Fibroblast of skin of left quadriceps (primary cell): ENCODE measurements around the gene MUC2.
"Not testable (repeated sequence)": the region's sequence is repeated elsewhere in the genome, so short reads cannot be mapped to it uniquely, and the experiment has no call there.

Source experiments
- DNase-seq, 2 experiments: peaks; one replicate each; pipeline ENCODE4 v3.0.0-alpha.2; 2013; ENCODE audit warnings: low read depth in 2 of 2

MUC2 gene

DNA sequence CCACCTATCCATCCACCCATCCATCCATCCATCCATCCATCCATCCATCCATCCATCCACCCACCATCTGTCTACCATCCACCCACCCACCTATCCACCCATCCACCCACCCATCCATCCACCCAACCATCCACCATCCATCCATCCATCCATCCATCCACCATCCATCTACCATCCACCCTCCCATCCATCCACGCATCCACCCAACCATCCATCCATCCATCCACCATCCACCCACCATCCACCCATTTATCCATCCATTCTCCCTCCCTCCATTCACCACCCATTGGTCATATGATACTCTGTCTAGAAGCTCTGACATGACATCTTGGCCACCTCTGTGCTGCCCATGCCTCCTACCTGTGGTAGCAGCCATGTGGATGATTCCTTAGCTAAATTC is 31.7 kb downstream of the MUC2 start:
- DNase-seq: no peak

DNA sequence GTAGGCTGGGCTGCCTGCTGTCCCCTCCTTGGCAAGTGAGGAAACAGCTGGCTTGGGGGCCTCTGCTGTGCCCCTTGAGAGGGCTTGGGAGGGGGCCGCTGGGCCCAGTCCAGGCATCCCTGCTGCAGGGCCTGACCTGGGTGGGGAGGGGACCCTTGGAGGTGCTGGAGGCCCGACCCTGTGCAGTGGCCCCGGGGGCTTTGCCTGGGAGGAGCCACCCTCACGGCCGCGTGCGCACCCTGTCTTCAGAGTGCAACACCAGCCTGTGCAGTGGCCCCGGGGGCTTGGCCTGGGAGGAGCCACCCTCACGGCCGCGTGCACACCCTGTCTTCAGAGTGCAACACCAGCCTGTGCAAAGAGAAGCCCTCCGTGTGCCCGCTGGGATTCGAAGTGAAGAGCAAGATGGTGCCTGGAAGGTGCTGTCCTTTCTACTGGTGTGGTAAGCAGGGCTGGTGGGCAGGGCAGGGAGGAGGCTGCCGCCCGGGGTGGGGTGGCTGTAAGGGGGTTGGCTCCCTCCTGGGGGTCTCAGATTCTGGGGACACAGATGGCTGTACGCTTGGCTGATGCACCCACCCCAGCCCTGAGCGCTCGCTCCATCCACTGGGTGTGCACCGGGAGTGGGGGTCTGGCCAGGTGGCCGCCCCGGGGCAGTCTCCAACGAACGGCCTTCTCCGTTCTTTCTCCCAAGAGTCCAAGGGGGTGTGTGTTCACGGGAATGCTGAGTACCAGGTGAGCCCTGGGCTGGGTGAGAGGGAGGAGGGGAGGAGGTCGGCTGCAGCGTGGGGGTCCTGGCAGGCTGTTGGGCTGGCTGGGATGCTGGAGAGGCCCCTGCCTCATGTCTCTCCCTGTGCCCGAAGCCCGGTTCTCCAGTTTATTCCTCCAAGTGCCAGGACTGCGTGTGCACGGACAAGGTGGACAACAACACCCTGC is 32.9 kb downstream of the MUC2 start:
- no peak for DNase-seq

DNA sequence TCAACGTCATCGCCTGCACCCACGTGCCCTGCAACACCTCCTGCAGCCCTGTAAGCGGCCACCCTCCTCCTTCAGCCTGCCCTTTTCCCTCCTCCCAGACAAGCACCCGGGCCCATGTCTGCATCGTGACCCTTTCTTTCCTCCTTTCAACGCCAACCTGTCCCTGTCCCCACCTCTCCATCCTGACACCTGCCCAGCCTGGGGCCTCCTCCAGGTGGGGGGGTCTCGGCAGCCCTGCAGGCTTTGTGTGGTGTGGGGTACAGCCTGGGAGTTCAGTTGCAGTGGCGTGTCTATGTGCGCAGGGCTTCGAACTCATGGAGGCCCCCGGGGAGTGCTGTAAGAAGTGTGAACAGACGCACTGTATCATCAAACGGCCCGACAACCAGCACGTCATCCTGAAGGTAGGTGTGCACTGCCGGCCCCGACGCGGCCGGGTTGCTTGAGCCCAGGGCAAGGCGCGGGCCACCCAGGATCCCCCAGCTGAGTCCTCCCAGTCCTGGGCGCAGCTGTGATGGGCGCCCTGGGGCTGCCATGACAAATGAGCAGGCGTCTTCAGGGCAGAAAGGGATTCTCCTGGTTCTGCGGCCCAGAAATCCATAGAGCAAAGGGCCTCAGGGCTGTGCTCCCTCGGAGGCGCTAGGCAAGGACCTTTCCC is 33.7 kb downstream of the MUC2 start:
- no peak for DNase-seq

DNA sequence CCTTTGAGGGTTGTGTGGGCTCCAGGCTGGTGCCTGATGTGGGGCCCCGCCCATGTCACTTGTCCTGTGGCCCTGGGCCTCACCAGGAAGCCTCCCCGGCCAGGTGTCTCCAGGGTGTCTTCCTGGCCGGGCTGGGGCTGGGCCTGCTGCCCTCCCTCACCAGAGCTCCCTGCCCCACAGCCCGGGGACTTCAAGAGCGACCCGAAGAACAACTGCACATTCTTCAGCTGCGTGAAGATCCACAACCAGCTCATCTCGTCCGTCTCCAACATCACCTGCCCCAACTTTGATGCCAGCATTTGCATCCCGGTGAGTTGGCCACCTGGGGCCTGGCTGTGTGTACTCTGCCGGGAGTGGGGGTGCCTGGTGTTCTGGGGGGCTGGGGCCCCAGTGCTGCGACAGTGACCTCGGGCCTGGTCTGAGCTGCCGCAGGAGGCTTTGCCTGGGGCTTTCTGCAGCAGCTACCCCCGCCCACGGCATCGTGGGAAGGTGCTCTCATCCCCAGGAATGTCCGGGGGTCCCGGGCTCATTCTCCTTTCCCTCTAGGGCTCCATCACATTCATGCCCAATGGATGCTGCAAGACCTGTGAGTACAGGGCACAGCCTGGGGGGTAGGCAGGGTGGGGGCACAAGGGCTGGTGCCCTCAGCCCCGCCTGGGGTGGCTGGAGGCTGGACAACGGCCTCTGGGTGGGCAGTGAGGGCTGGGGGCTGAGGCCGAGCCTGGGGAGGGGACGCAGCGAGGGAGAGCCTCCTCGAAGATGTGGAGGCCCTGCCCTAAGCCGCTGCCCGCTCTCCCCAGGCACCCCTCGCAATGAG is 34.6 kb downstream of the MUC2 start:
- DNase-seq: no peak

DNA sequence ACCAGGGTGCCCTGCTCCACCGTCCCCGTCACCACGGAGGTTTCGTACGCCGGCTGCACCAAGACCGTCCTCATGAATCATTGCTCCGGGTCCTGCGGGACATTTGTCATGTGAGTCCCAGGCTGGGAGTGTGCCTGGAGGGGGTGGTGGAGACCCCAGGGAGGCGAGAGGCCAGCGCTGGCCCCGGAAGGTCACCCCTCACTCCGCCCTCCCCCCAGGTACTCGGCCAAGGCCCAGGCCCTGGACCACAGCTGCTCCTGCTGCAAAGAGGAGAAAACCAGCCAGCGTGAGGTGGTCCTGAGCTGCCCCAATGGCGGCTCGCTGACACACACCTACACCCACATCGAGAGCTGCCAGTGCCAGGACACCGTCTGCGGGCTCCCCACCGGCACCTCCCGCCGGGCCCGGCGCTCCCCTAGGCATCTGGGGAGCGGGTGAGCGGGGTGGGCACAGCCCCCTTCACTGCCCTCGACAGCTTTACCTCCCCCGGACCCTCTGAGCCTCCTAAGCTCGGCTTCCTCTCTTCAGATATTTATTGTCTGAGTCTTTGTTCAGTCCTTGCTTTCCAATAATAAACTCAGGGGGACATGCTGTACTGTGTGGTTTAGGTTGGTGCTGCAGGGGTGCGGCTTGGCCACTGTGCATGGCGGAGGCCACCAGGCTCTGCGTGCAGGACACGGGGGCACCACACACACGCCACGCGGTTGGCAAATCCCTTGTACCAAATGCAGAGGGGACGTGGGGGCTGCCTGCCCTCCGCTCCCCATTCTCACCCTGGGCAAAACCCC is 35.4 kb downstream of the MUC2 start:
- no peak for DNase-seq

DNA sequence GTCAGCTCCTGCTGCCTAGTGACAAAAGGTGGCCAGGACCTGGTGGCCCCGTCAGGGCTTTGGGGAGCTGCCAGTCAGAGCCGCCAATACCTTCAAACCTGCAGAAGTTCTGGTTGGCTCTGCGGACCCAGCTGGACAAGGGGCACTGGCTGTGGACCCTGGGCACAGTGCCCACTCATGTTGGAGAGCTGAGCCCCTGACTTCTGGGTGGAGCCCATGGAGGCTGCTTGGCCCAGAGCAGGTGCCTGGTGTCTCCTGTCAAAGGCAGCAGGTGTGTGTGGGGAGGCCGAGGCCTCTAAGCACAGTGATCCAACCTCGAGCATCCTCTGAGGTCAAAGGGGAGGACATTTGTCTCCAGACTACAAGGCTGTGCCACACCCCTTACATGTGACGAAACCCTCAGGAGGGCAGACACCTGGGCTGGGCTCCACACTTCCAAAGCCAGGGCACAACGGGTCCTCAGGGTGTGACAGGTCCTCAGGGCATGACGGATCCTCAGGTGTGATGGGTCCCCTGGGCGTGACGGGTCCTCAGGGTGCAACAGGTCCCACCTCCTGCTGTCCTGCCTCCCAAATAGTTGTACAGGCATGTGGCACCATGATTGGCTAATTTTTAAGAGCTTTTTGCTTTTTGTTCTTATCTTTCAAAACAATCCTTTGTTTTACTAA is 37.0 kb downstream of the MUC2 start:
- DNase-seq: no peak

DNA sequence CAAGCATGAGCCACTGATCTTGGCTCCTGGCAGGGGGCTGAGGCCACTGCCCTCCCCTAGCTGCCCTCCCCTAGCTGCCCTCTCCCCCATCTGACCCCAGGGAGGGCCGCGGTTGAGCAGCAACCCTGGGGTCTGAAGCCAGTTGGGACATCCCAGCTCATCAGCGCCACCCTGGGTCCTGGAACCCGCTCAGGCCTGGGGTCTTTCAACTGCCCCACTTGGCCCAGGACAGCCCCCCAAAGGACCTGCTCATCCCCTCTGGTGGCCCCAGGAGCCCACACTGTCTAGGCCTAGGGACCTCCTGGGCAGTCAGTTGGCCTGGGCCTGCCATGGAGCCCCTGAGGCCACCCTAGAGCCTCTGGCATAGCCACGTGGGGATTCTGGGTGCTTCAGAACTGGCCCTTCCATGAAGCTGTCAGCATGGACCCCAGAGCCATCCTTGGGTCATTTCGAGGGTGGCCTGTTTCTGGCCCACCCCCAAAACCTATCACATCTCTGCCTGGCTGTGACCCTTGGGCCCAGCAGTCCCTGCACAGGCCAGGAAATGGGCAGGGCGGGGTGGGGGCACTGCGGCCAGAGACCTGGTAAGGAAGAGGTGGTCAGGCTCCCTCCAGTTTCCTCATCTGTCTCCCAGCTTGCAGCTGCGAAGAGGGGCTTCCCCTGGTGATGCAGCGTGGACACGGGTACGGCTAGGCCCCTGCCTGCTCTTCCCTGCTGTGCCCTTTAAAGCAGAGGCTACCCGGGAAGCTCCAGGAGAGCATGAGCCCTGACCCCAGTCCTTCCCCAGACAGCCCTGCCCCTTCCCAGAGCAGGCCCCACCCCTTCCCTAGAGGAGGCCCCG is 37.9 kb downstream of the MUC2 start:
- no peak for DNase-seq

DNA sequence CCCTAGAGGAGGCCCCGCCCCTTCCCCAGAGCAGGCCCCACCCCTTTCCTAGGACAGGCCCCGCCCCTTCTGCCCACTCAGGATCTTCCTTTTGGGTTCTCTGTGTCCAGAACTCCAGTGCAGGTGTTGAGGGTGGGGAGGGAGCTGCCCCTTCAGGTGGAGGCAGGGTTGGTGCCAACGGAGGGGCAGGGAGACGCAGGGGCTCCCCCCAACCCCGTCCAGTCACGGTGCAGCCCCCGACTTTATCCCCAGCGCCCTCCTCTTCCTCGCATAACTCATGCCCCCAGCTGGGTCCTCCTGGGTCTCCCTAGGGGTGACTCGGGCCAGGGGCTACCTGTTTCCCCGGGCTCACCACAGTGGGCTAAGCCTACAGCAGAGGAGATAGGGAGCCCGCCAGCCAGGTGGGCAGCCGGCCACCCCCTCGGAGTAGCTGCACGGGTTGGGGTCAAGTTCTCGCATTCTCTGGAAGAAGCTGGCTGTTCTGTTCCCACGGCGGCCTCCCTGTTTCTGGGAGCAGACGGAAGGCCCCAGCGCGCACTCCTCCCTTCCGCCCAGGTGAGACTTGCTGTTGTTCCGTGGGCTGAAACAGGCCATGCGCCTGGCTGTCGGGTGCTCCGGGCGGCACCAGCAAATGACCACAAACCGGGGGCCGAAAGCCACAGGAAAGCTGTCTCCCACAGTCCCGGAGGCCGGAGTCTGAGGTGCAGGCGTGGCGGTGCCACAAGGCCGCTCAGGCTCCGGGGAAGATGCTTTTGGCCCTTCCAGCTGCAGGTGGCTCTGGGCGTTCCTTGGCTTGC is 38.9 kb downstream of the MUC2 start:
- DNase-seq: no peak

DNA sequence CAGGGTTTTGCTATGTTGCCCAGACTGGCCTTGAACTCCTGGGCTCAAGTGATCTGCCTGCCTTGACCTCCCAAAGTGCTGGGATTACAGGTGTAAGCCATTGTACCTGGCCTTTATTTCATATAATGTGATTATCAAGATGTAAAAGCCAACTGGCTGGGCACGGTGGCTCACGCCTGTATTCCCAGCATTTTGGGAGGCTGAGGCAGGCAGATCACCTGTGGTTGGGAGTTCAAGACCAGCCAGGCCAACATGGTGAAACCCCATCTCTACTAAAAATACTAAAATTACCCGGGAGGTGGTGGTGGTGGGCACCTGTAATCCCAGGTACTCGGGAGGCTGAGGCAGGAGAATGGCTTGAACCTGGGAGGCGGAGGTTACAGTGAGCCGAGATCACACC is 40.6 kb downstream of the MUC2 start:
- DNase-seq: not testable (repeated sequence)

DNA sequence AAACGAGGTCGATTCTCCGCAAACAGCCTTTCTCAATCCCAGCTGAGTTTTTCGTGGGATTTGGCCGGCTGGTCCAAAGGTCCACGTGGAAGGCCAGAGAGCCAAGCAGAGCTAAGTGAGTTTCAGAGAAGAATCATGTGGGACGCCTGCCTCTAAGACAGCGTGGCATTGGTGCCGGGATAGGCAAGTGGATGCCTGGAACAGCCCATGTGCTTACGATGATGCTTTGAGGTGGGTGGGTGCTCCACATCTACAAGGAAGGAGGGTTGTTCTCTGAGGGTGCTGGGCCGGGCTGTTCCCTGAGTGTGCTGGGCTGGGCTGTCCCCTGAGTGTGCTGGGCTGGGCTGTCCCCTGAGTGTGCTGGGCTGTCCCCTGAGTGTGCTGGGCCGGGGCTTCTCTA is 41.4 kb downstream of the MUC2 start:
- no peak for DNase-seq

DNA sequence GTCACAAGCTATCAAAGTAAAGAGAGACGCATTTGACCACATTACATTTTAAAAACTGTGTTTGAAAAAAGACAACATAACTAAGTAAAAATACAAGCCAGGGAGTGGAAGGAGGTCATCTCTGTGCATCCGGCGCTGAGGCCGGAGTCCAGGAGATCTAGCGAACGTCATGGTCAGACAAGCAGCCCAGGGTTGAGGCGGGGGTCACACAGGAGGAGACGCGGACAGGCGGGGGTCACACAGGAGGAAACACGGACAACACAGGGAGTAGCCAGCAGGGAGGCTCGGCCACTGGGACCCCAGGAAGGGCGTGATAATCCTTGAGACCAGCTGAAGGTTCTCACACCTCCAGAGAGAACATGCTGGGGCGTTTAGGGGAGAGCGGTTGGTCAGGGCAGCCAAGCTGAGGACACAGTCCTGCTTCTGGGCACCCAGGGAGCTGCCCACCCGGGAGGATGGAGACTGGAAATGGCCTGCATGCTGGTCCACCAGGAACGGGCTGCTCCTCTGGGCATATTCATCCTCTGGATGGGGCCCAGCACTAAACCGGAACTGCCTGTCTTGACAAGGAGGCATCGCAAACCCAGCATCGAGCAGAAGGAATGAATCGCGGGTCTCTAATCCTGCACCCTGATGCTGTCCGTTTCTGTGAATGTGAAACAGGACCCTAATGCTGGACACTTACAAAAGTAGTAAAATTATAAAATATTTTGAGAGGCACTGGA is 42.2 kb downstream of the MUC2 start:
- no peak for DNase-seq

DNA sequence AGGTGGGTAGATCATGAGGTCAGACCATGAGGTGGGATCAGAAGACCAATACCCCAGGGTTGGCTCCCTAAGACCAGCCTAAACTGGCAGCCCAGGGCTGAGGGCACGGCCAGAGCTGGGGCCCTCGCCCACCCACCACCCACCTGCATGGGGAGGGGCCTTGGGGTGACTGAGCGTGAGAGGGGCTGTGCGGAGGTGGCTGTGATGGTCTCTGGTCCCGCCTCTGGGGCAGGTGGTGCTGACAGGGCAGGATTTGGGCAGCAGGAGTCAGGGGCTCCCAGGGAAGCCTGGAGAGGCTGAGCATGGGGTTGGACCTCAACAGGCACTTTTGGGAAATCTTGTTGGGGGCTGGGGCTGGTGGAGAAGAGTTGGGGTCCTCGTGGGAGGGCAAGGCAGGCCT is 43.3 kb downstream of the MUC2 start:
- no peak for DNase-seq

DNA sequence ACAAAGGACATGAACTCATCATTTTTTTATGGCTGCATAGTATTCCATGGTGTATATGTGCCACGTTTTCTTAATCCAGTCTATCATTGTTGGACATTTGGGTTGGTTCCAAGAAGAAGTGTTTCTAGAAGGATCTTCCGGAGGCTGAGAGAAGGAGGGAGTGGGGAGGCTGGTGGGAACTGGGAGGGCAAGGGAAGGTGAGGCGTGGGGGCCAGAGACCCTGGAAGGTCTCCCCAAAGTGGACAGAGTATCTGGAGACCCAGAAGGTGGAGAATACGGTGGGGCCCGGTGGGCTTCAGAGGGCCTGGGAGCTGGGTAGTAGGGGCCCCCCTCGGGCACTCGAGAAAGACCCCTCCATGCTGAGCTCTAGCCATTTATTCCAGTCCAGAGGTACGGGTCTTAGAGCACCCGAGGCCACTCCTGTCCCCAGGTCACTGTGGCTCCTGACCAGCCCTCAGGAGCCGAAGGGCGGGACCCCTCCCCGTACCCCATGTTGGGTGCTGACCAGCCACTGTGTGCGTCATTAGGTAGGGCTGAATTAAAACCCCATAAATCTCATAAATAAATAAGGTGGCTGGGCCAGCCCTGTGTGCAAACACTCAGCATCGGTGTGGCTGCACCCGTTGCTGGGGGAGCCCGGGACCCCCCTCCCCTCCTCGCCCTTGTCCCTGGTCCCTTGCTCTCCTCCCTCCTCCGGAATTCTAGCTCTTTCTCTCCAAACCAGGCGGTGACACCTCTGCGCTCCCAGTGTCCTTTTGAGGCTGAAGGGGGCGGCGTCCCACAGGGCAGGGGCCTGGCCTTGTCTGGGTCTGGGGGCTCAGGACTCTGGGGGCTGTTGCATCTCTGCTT is 44.3 kb downstream of the MUC2 start:
- DNase-seq: no peak

DNA sequence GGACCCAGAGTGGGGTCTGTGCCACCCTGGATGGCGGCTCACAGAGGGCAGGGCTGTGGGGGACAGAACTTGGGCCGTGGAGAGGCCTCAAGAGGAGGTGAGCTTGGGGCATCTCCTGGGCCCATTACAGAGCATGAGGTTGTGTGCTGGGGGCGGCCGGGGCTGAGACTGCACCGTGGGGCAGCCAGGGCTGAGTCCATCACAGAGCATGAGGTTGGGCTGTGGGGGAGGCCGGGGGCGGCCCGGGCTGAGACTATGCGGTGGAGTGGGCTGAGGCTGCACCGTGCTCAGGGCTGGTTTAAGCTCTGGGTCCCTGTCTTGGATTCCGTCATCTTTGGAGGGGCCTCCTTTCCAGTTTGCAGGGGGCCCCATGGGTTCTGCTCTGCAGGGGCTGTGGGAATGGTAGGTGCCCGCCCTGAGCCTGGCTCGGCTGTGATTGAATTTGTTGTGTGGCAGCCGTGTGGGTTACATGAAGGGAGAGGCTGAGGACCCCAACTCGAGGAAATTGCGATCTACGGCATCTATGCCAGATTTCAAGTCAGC is 45.0 kb downstream of the MUC2 start:
- DNase-seq: no peak

DNA sequence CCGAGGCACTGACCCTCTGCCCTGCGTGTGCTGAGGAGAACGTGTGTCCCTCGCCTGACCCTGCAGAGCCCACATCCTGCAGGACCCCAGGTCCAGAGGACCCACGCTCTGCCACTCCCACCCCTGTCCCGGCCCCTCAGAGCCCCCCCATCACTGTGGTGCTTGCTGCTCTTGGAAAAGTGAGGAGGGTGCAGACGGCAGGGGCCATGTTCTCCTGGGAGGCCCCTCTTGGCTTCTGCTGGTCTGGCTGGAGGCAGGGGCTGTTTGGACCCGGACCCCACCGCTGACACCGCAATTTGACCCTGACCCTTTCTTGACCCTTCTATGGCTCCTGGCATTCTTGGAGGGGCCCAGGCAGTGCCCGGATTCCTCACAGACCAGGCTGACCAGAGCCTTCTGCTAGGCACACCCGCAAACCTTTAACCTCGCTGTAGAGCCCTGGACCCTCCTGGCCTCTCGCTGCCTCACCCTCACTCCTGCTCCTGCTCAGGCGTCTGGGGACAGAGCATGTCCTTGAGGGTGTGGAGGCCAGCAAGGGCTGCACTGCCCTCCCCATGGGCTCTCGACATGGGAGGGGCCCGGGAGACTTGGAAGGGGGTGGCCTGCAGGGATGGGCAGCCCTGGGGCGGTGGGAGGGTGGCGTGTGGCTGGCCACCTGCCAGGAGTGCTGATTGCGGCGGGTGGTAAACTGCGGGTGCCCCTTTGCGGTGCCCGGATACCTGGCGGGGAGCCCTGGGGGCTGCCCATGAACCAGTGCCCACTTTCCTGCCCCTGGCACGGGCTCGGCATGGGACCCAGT is 46.1 kb downstream of the MUC2 start:
- DNase-seq: no peak

DNA sequence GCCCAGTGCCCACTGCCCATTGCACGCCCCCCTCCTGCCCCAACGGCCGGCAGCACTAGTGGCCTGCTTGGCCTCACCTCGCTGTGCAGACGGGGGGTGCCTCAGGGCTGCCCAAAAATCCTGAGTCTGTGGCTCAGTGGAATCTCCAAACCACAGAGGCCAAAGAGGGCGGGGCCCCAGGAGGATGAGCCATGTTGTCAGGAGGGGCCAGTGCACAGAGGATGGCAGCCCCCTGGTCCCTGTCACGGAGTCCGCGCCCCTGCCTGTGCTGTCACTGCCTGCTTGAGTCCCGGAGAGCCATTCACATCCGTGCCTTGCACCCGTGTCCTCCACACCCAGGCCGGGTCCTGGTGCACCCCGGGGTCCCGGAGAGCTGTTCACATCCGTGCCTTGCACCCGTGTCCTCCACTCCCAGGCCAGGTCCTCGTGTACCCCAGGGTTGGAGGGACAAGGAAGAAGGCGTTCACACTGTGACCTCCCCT is 46.7 kb downstream of the MUC2 start:
- DNase-seq: no peak
